Body of pancreas (tissue), 4 donors: Measurements from ENCODE around the gene DYRK1A. TPM values are rescaled to one million over a fixed set of nuclear protein-coding genes. Genes with fewer than 3 reads are reported as not detected.

Experiments used
- ATAC-seq: fragments of 150-250 bp; one replicate; pipeline ENCODE4 v1.9.1; 2016
- DNase-seq, 4 donors: peaks; one replicate each; pipeline ENCODE4 v3.0.0-alpha.2; 2019
- H3K27ac ChIP-seq, 4 donors: fragments of 200-600 bp; sonication (generic); 1 replicate in 3 of 4; 2 replicates in 1 of 4; pipeline versions ENCODE4 v1.5.1 to v1.6.1; 2016 to 2019; ENCODE audit warnings: mild to moderate bottlenecking in 1 of 4, mixed read lengths in 1 of 4, moderate library complexity in 1 of 4
- H3K27me3 ChIP-seq, 2 donors: fragments of 200-600 bp; sonication (generic); one replicate each; pipeline ENCODE4 v1.6.0; 2016; ENCODE audit warnings: mild to moderate bottlenecking in 1 of 2
- H3K36me3 ChIP-seq, 2 donors: fragments of 200-600 bp; sonication (generic); replicated peaks in 1 of 2; 2 replicates each; pipeline ENCODE4 v1.5.1; 2016; ENCODE audit warnings: low read depth in 2 of 2; ENCODE audit not compliant: insufficient read depth in 1 of 2
- H3K4me1 ChIP-seq: fragments of 200-600 bp; sonication (generic); one replicate; pipeline ENCODE4 v1.6.0; 2016
- H3K4me3 ChIP-seq, 2 donors: fragments of 200-600 bp; sonication (generic); 1 replicate in 1 of 2; 2 replicates in 1 of 2; pipeline ENCODE4 v1.5.1; 2016 to 2019
- H3K9me3 ChIP-seq, 3 donors: fragments of 200-600 bp; sonication (generic); 1 replicate in 2 of 3; 2 replicates in 1 of 3; pipeline ENCODE4 v1.5.1; 2016
- CTCF ChIP-seq, 7 experiments: fragments of 450-650 bp in 4 of 7; fragments of 200-600 bp in 3 of 7; sonication (generic) in 3 of 7; IDR thresholded peaks; one replicate each; pipeline ENCODE4 v1.5.1; 2016 to 2019; ENCODE audit warnings: antibody characterized with exemption in 7 of 7
- POLR2A ChIP-seq, 3 donors: fragments of 450-650 bp; IDR thresholded peaks; one replicate each; pipeline ENCODE4 v1.6.1; 2016; ENCODE audit warnings: antibody characterized with exemption in 3 of 3, mild to moderate bottlenecking in 2 of 3
- WGBS, 2 donors: methylation state at CpG; one replicate each; pipeline ENCODE4 v1.1.5; 2017; 5-methylcytosine and 5-hydroxymethylcytosine counted together
- intact Hi-C: fragments of 100-400 bp; cut with DNase I; formaldehyde crosslinking; loops from one replicate; pipeline ENCODE4 v1.15.1; 2023
- total RNA-seq, 2 donors: library from RNA; depleted of rRNA; stranded (reverse); fragments of >200 nt; gene quantifications; one replicate each; pipeline ENCODE4 v1.1.0, GENCODE V29; 2016

The DYRK1A gene
- total RNA-seq, 2 donors from 2014 or later, result 42.5 to 44.1 TPM

GRCh38 chr21:37535130-37535529 lies 168.6 kb downstream of the DYRK1A start:
- H3K9me3 ChIP-seq, result peaks cover 0 to 4% (median 0%) of the 10 kb centered on the region in 3 donors
- intact Hi-C loops, result no loop called here
- no peak overlapping the region for H3K4me3 ChIP-seq
- no peaks in the 10 kb centered on the region for H3K27me3 ChIP-seq
- H3K27ac ChIP-seq, result no peak overlapping the region
- DNase-seq, result no peak
- no peak for TF ChIP-seq CTCF (IDR thresholded peaks at IDR 0.05)
- no peak for TF ChIP-seq POLR2A (IDR thresholded peaks at IDR 0.05)
- no peaks in the 10 kb centered on the region for H3K36me3 ChIP-seq
- ATAC-seq, result no peak
- peaks cover 20% of the 10 kb centered on the region for H3K4me1 ChIP-seq
- 74 to 83% methylated on average over 3 of the region's 3 CpGs for whole genome bisulfite sequencing, 2 donors

- DNase-seq (no peak), ATAC-seq (no peak)
- H3K27me3 ChIP-seq, result no peaks in the 10 kb centered on the region
- WGBS, 2 donors, result 76 to 77% methylated on average over 7 of the region's 7 CpGs
- no peak overlapping the region for H3K4me3 ChIP-seq
- intact Hi-C loops, result no loop called here
- TF ChIP-seq POLR2A (IDR thresholded peaks at IDR 0.05) (no peak), CTCF (IDR thresholded peaks at IDR 0.05) (no peak)
- peaks cover 20% of the 10 kb centered on the region for H3K4me1 ChIP-seq
- no peak overlapping the region for H3K27ac ChIP-seq
- H3K9me3 ChIP-seq, result peaks cover 0 to 4% (median 0%) of the 10 kb centered on the region in 3 donors
- no peaks in the 10 kb centered on the region for H3K36me3 ChIP-seq
These were observed 169.1 kb downstream of the DYRK1A start for GRCh38 chr21:37535672-37536071.

GRCh38 chr21:37536616-37537278 lies 170.2 kb downstream of the DYRK1A start:
- Histone ChIP-seq H3K4me3 (no peak overlapping the region), H3K27ac (no peak overlapping the region), H3K27me3 (no peaks in the 10 kb centered on the region), H3K36me3 (no peaks in the 10 kb centered on the region), H3K9me3 (peaks cover 0 to 4% (median 0%) of the 10 kb centered on the region in 3 donors), H3K4me1 (peaks cover 9% of the 10 kb centered on the region)
- WGBS, 2 donors, result 47 to 55% methylated on average over 8 of the region's 8 CpGs
- TF ChIP-seq POLR2A (IDR thresholded peaks at IDR 0.05) (no peak), CTCF (IDR thresholded peaks at IDR 0.05) (no peak)
- no peak for ATAC-seq
- DNase-seq, result no peak
- intact Hi-C loops, result no loop called here

GRCh38 chr21:37537391-37537996 lies 170.9 kb downstream of the DYRK1A start:
- no peak for TF ChIP-seq CTCF (IDR thresholded peaks at IDR 0.05)
- TF ChIP-seq POLR2A (IDR thresholded peaks at IDR 0.05), result no peak
- intact Hi-C loops, result no loop called here
- no peak for DNase-seq
- 84 to 85% methylated on average over 4 of the region's 4 CpGs for WGBS, 2 donors
- no peak for ATAC-seq
- H3K36me3 ChIP-seq, result no peaks in the 10 kb centered on the region
- H3K4me1 ChIP-seq, result peaks cover 9% of the 10 kb centered on the region
- peaks cover 0 to 4% (median 0%) of the 10 kb centered on the region in 3 donors for H3K9me3 ChIP-seq
- no peaks in the 10 kb centered on the region for H3K27me3 ChIP-seq
- no peak overlapping the region for H3K4me3 ChIP-seq
- H3K27ac ChIP-seq, result no peak overlapping the region
